ENCODE data around the gene HPCAL1.

GRCh38 chr2:10377052-10377746, 74.5 kb downstream of the HPCAL1 start:
- TF ChIP-seq CTCF (IDR thresholded peaks at IDR 0.05), result no peak
- no peak for TF ChIP-seq POLR2A (IDR thresholded peaks at IDR 0.05)

Data from tibial nerve (tissue), 3 donors.